ENCODE measurements around the gene BRD9.

- no peak for TF ChIP-seq CTCF (IDR thresholded peaks at IDR 0.05)
- no peak for TF ChIP-seq POLR2AphosphoS5 (IDR thresholded peaks at IDR 0.05)
Observed at GRCh38 chr5:816176-816575, 76.4 kb downstream of the BRD9 start.

All from prostate gland (tissue), 2 donors.